Large intestine (tissue), 3 donors: ENCODE measurements around the gene ZMIZ2. TPM values are rescaled to one million over a fixed set of nuclear protein-coding genes. Genes with fewer than 3 reads are reported as not detected.

Experiments
- DNase-seq, 2 donors: peaks; one replicate each; pipeline versions ENCODE4 v3.0.0 to v3.0.0-alpha.2; 2013
- H3K27ac ChIP-seq: one replicate; pipeline ENCODE4 v1.5.1; 2013; ENCODE audit warnings: low read length
- H3K27me3 ChIP-seq: 2 replicates; pipeline ENCODE4 v1.6.1; 2013; ENCODE audit warnings: low read length; ENCODE audit not compliant: control insufficient read depth, insufficient read depth
- H3K36me3 ChIP-seq: 2 replicates; pipeline ENCODE4 v1.6.1; 2013; ENCODE audit warnings: low read length; ENCODE audit not compliant: control insufficient read depth, insufficient read depth
- H3K4me1 ChIP-seq: one replicate; pipeline ENCODE4 v1.6.1; 2013; ENCODE audit warnings: low read length; ENCODE audit not compliant: control insufficient read depth, insufficient read depth
- H3K4me3 ChIP-seq: one replicate; pipeline ENCODE4 v1.5.1; 2013; ENCODE audit warnings: low read length
- H3K9me3 ChIP-seq: one replicate; pipeline ENCODE4 v1.6.1; 2013; ENCODE audit warnings: mild to moderate bottlenecking, low read depth, low read length, moderate library complexity; ENCODE audit not compliant: control insufficient read depth
- WGBS: methylation state at CpG from one replicate; pipeline ENCODE4 v1.1.5; 2013; ENCODE audit warnings: low lambda C conversion rate; ENCODE audit not compliant: insufficient coverage; 5-methylcytosine and 5-hydroxymethylcytosine counted together
- polyA plus RNA-seq: library from polyadenylated mRNA; unstranded; fragments of 120-200 nt; gene quantifications from one replicate; pipeline ENCODE4 v1.2.1, GENCODE V29; 2013

ZMIZ2 gene
- polyA plus RNA-seq, 1 donor = 86.2 TPM

DNA sequence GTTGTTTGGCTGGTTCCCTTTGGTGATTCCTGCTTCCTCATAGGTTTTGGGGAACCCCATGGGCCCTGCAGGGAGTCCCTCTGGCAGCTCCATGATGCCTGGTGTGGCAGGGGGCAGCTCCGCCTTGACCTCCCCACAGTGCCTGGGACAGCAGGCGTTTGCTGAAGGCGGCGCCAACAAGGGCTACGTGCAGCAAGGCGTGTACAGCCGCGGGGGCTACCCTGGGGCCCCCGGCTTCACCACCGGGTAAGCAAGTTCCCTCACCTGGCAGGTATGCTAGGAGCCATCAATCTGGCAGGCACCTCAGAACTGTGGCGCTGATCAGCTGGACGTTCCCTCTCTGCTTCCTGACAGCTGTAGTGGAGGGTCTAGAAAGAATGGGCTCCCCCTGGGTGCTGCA lies 8.3 kb downstream of the ZMIZ2 start:
- WGBS = no CpG with 5 or more reads among the region's 12 CpGs
- Histone ChIP-seq H3K4me1 (peaks cover 3% of the 10 kb centered on the region), H3K36me3 (peaks cover 50% of the 10 kb centered on the region), H3K9me3 (no peaks in the 10 kb centered on the region), H3K4me3 (no peak overlapping the region), H3K27ac (no peak overlapping the region), H3K27me3 (no peaks in the 10 kb centered on the region)
- DNase-seq = no peak

DNA sequence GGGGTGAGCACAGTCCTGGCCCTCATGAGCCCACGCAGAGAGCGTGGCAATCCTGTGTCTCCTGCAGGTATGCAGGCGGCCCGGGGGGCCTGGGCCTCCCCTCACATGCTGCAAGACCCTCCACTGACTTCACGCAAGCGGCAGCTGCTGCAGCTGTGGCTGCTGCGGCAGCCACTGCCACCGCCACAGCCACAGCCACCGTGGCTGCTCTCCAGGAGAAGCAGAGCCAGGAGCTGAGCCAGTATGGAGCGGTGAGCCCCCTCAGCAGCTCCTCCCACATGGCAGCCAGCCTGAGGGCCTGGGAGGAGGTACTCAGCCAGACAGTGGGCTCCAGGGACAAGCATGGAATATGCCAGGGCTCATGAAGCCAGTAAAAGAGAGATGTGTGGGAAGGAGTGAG lies 8.7 kb downstream of the ZMIZ2 start:
- H3K9me3 ChIP-seq = no peaks in the 10 kb centered on the region
- H3K36me3 ChIP-seq = peaks cover 52% of the 10 kb centered on the region
- no peak overlapping the region for H3K27ac ChIP-seq
- no peak for DNase-seq
- H3K27me3 ChIP-seq = no peaks in the 10 kb centered on the region
- WGBS = no CpG with 5 or more reads among the region's 10 CpGs
- H3K4me1 ChIP-seq = peaks cover 3% of the 10 kb centered on the region
- no peak overlapping the region for H3K4me3 ChIP-seq

DNA sequence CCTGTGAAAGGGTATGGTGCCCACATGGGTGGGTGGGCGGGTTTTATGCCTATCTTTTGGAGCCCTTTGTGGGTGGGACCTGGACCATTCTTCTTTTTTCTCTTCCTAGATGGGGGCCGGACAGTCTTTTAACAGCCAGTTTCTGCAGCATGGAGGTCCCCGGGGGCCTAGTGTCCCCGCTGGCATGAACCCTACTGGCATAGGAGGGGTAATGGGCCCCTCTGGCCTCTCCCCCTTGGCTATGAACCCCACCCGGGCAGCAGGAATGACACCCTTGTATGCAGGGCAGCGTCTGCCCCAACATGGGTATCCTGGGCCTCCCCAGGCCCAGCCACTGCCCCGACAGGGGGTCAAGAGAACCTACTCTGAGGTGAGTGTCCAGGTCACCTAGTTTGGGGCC lies 9.1 kb downstream of the ZMIZ2 start:
- no CpG with 5 or more reads among the region's 7 CpGs for WGBS
- Histone ChIP-seq H3K4me1 (peaks cover 3% of the 10 kb centered on the region), H3K27me3 (no peaks in the 10 kb centered on the region), H3K9me3 (no peaks in the 10 kb centered on the region), H3K27ac (no peak overlapping the region), H3K4me3 (no peak overlapping the region), H3K36me3 (peaks cover 57% of the 10 kb centered on the region)
- DNase-seq = no peak

DNA sequence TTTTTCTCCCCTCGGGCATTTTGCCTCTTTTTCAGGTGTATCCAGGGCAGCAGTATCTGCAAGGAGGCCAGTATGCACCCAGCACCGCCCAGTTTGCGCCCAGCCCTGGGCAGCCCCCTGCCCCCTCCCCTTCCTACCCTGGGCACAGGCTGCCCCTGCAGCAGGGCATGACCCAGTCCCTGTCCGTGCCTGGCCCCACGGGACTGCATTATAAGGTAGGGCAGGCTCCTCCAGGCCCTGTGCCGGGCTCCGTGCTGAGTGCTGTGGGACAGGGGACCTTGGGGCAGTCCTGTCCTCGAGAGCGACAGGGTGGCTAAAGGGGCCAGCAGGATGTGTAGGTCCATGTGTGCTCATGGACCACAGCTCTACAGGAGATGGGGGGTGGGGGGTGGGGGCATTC lies 10.6 kb downstream of the ZMIZ2 start:
- DNase-seq = no peak
- H3K27ac ChIP-seq = no peak overlapping the region
- no peaks in the 10 kb centered on the region for H3K4me1 ChIP-seq
- no peaks in the 10 kb centered on the region for H3K9me3 ChIP-seq
- WGBS = no CpG with 5 or more reads among the region's 9 CpGs
- H3K36me3 ChIP-seq = peaks cover 72% of the 10 kb centered on the region
- H3K27me3 ChIP-seq = no peaks in the 10 kb centered on the region
- no peak overlapping the region for H3K4me3 ChIP-seq

DNA sequence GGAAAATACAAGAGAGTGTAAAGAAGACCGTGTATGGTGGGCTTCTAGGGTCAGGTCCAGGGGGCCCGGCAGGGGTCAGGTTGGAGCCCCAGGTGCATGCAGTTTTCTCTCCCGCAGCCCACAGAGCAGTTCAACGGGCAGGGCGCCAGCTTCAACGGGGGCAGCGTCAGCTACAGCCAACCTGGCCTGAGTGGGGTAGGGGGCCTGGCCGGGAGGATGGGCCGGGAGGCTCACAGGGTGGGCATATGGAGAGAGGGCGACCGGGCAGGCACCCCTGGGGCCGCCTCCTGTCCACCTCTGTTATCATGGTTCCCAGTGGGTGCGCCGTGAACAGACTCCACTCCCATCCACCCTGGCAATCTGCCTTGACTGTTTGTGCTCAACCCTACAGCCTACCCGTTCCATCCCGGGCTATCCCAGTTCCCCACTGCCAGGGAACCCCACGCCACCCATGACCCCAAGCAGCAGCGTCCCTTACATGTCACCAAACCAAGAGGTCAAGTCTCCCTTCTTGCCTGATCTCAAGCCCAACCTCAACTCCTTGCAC lies 11.5 kb downstream of the ZMIZ2 start:
- peaks cover 80% of the 10 kb centered on the region for H3K36me3 ChIP-seq
- H3K27me3 ChIP-seq = no peaks in the 10 kb centered on the region
- H3K27ac ChIP-seq = no peak overlapping the region
- DNase-seq = no peak
- no peak overlapping the region for H3K4me3 ChIP-seq
- WGBS = no CpG with 5 or more reads among the region's 18 CpGs
- H3K4me1 ChIP-seq = no peaks in the 10 kb centered on the region
- H3K9me3 ChIP-seq = no peaks in the 10 kb centered on the region

DNA sequence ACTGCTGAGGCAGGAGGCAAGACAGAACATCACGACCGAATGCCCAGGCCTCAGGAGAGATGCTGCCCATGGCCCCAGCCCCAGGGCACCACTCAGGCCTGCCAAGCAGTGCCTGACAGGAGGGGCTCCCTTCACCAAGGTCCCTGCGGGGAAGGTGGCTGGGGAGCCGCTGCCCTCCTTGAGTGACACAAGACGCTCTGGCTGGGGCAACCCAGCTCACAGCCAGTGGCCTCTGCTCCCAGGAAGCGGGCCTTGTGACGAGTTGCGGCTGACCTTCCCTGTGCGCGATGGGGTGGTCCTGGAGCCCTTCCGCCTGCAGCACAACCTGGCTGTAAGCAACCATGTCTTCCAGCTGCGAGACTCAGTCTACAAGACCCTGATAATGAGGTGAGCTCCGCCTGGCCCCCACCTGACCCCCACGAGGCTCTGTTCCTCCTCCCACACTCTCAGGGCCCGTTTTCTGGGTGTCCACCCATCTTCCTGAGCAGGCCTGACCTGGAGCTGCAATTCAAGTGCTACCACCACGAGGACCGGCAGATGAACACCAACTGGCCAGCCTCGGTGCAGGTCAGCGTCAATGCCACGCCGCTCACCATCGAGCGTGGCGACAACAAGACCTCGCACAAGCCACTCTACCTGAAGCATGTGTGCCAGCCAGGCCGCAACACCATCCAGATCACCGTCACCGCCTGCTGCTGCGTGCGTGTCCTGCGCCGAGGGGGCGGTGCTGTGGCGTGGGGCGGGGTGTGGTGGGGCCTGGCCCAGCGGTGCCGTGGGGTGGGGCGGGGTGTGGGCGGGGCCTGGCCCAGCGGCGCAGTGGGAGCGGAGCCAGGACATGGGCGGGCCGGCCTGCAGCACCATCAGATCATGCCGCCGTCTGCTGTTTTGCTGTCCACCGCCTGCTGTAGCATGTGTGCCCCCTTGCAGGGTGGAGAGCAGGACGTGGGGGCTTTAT lies 12.8 kb downstream of the ZMIZ2 start:
- DNase-seq = no peak
- no peak overlapping the region for H3K4me3 ChIP-seq
- H3K36me3 ChIP-seq = peaks cover 88% of the 10 kb centered on the region
- no CpG with 5 or more reads among the region's 48 CpGs for WGBS
- no peaks in the 10 kb centered on the region for H3K4me1 ChIP-seq
- H3K27ac ChIP-seq = no peak overlapping the region
- no peaks in the 10 kb centered on the region for H3K9me3 ChIP-seq
- no peaks in the 10 kb centered on the region for H3K27me3 ChIP-seq

GRCh38 chr7:44762300-44762699 lies 13.7 kb downstream of the ZMIZ2 start:
- no peak for DNase-seq

DNA sequence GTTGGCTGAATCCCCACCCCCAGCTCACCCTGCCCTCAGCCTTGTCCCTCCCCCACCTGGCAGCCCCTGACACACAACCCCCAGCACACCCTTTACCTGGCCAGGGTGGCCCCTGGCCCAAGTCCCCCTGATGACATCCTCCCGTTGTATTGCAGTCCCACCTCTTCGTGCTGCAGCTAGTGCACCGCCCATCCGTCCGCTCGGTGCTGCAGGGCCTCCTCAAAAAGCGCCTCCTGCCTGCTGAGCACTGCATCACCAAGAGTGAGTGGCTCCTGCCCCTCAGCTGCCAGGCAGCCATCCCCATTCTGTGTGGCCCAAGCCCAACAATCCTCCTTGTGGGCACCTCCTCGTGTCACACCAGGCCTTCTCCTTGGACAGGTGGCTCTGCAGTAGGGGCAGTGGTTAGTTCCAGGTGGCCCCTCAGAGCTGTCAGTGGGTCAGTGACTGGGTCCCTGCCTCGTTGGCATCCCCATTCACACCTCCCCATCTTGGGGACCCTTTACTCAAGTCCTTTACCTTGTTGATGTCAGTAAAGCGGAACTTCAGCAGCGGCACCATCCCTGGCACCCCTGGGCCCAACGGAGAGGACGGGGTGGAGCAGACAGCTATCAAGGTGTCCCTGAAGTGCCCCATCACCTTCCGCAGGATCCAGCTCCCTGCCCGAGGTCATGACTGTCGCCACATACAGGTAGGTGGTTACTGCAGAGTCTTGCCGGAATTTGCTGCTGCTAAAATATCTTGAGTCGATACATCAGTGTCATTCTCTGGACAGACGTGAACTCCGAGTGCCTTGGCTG lies 14.3 kb downstream of the ZMIZ2 start:
- Histone ChIP-seq H3K27me3 (no peaks in the 10 kb centered on the region), H3K4me1 (peaks cover 6% of the 10 kb centered on the region), H3K27ac (no peak overlapping the region), H3K4me3 (no peak overlapping the region), H3K9me3 (no peaks in the 10 kb centered on the region), H3K36me3 (peaks cover 89% of the 10 kb centered on the region)
- no CpG with 5 or more reads among the region's 20 CpGs for WGBS
- DNase-seq = no peak

More at GRCh38 chr7:44762300-44762699, 13.7 kb downstream of the ZMIZ2 start:
- H3K27me3 ChIP-seq = no peaks in the 10 kb centered on the region
- no peak overlapping the region for H3K4me3 ChIP-seq
- peaks cover under 1% of the 10 kb centered on the region for H3K4me1 ChIP-seq
- no peak overlapping the region for H3K27ac ChIP-seq
- H3K36me3 ChIP-seq = peaks cover 88% of the 10 kb centered on the region
- WGBS = no CpG with 5 or more reads among the region's 9 CpGs
- no peaks in the 10 kb centered on the region for H3K9me3 ChIP-seq

GRCh38 chr7:44764081-44764480 lies 15.4 kb downstream of the ZMIZ2 start:
- peaks cover 16% of the 10 kb centered on the region for H3K4me1 ChIP-seq
- DNase-seq = no peak
- H3K36me3 ChIP-seq = peaks cover 90% of the 10 kb centered on the region
- H3K27me3 ChIP-seq = no peaks in the 10 kb centered on the region
- no peaks in the 10 kb centered on the region for H3K9me3 ChIP-seq
- no peak overlapping the region for H3K4me3 ChIP-seq
- H3K27ac ChIP-seq = no peak overlapping the region
- whole genome bisulfite sequencing = no CpG with 5 or more reads among the region's 6 CpGs
